OCI-LY7 (cell line): Measurements from ENCODE around the gene HOXD8. TPM values are rescaled to one million over a fixed set of nuclear protein-coding genes. Genes with fewer than 3 reads are reported as not detected.

Experiments used
- BruUV-seq: library from RNA; stranded (reverse); fragments of 400-500 nt; replicated peaks from 2 replicates; lab custom pipeline; 2021; lab: Mats Ljungman, UMichigan
- CTCF ChIA-PET: fragments of 300-600 bp; sonication (Branson Sonifier 250); formaldehyde crosslinking; loops from one replicate; lab custom pipeline; 2022; ENCODE audit warnings: antibody characterized with exemption; ENCODE audit not compliant: unreplicated experiment; lab: Charles Lee
- POLR2A ChIA-PET: fragments of 300-600 bp; sonication (Branson Sonifier 250); formaldehyde crosslinking; loops from one replicate; lab custom pipeline; 2022; ENCODE audit warnings: antibody characterized with exemption; lab: Charles Lee
- DNase-seq: peaks from one replicate; pipeline ENCODE4 v3.0.0-alpha.2; 2015; ENCODE audit warnings: low spot score
- H2AFZ ChIP-seq: fragments of 200-600 bp; sonication (generic), shearing (Covaris generic); 2 replicates; pipeline ENCODE4 v1.6.1; 2014; ENCODE audit warnings: mild to moderate bottlenecking, antibody characterized with exemption, low read length, moderate library complexity
- H3K27ac ChIP-seq: fragments of 200-600 bp; sonication (generic); 2 replicates; pipeline ENCODE4 v1.5.1; 2014; ENCODE audit warnings: mixed run types, low read depth, mild to moderate bottlenecking, moderate library complexity, low read length, inconsistent platforms; ENCODE audit not compliant: poor library complexity, severe bottlenecking
- H3K36me3 ChIP-seq: fragments of 200-600 bp; sonication (generic); 2 replicates; pipeline ENCODE4 v1.6.1; 2014; ENCODE audit warnings: mild to moderate bottlenecking, antibody characterized with exemption, low read length, moderate library complexity, mixed read lengths; ENCODE audit not compliant: insufficient read depth
- H3K4me1 ChIP-seq: fragments of 200-600 bp; sonication (generic); 2 replicates; pipeline ENCODE4 v1.5.1; 2014; ENCODE audit warnings: mild to moderate bottlenecking, low read length; ENCODE audit not compliant: insufficient read depth, poor library complexity, severe bottlenecking
- H3K4me2 ChIP-seq: fragments of 200-600 bp; sonication (generic); 2 replicates; pipeline ENCODE4 v1.6.1; 2014; ENCODE audit warnings: mild to moderate bottlenecking, low read length
- H3K4me3 ChIP-seq: fragments of 200-600 bp; sonication (generic); 2 replicates; pipeline ENCODE4 v1.5.1; 2014; ENCODE audit warnings: mild to moderate bottlenecking, low read depth, low read length; ENCODE audit not compliant: poor library complexity, severe bottlenecking
- H3K79me2 ChIP-seq: fragments of 200-600 bp; sonication (generic); 2 replicates; pipeline ENCODE4 v1.6.1; 2016; ENCODE audit warnings: low read depth, mild to moderate bottlenecking, low read length, moderate library complexity, mixed read lengths; ENCODE audit not compliant: insufficient read depth
- H3K9me2 ChIP-seq: fragments of 200-600 bp; sonication (generic); 2 replicates; pipeline ENCODE4 v1.6.1; 2016; ENCODE audit warnings: mild to moderate bottlenecking, low read length, mixed read lengths; ENCODE audit not compliant: insufficient read depth
- H3K9me3 ChIP-seq: fragments of 200-600 bp; sonication (generic); 2 replicates; pipeline ENCODE4 v1.6.1; 2014; ENCODE audit warnings: mild to moderate bottlenecking, mixed run types, low read length, mixed read lengths
- H4K20me1 ChIP-seq: fragments of 200-600 bp; sonication (generic); 2 replicates; pipeline ENCODE4 v1.6.1; 2014; ENCODE audit warnings: mild to moderate bottlenecking, antibody characterized with exemption, low read length, moderate library complexity, mixed read lengths; ENCODE audit not compliant: insufficient read depth
- CTCF ChIP-seq: fragments of 200-600 bp; sonication (generic); conservative IDR thresholded peaks from 2 replicates; pipeline ENCODE4 v1.5.1; 2014; ENCODE audit warnings: mild to moderate bottlenecking, antibody characterized with exemption, low read length, moderate library complexity, mixed read lengths
- EZH2phosphoT487 ChIP-seq: fragments of 200-600 bp; sonication (generic); IDR thresholded peaks from 2 replicates; pipeline ENCODE4 v1.6.1; 2018; ENCODE audit warnings: low read depth, borderline replicate concordance, mild to moderate bottlenecking, mixed run types, antibody characterized with exemption, low read length, moderate library complexity, mixed read lengths
- intact Hi-C: fragments of 100-400 bp; cut with micrococcal nuclease; formaldehyde crosslinking; loops from one replicate; pipeline ENCODE4 v1.10.0; 2022; ENCODE audit not compliant: unreplicated experiment
- total RNA-seq, 2 experiments: library from RNA; depleted of rRNA in 1 of 2; stranded (reverse); fragments of >200 nt in 1 of 2; shearing (Covaris generic) in 1 of 2; gene quantifications; 2 replicates each; pipeline ENCODE4 v1.2.3, GENCODE V29; 2014 to 2022

The HOXD8 gene
- total RNA-seq, 2 experiments from 2014 or later, result not detected

GRCh38 chr2:176130147-176130956, 847 bp downstream of the HOXD8 start:
- Histone ChIP-seq H4K20me1 (no peaks in the 10 kb centered on the region), H3K4me3 (no peak overlapping the region), H3K4me2 (no peak overlapping the region), H2AFZ (no peak overlapping the region), H3K9me2 (no peaks in the 10 kb centered on the region), H3K27ac (no peak overlapping the region), H3K79me2 (no peaks in the 10 kb centered on the region), H3K9me3 (no peaks in the 10 kb centered on the region), H3K36me3 (no peaks in the 10 kb centered on the region), H3K4me1 (no peaks in the 10 kb centered on the region)
- POLR2A ChIA-PET, result no interaction called here
- CTCF ChIA-PET, result no interaction called here
- no TSS peak for BruUV-seq
- TF ChIP-seq CTCF (no peak), EZH2phosphoT487 (no peak; the same call in 1 of the 2 replicates)
- DNase-seq, result no peak
- intact Hi-C loops, result no loop called here

- no peaks in the 10 kb centered on the region for H3K4me1 ChIP-seq
- no peak overlapping the region for H3K4me3 ChIP-seq
- no peaks in the 10 kb centered on the region for H3K36me3 ChIP-seq
- no peaks in the 10 kb centered on the region for H3K9me2 ChIP-seq
- H3K4me2 ChIP-seq, result no peak overlapping the region
- H3K79me2 ChIP-seq, result no peaks in the 10 kb centered on the region
- H2AFZ ChIP-seq, result no peak overlapping the region
- no peaks in the 10 kb centered on the region for H4K20me1 ChIP-seq
- CTCF ChIA-PET, result no interaction called here
- no peak overlapping the region for H3K27ac ChIP-seq
- no peaks in the 10 kb centered on the region for H3K9me3 ChIP-seq
- intact Hi-C loops, result no loop called here
- BruUV-seq, result no TSS peak
- no peak for DNase-seq
- no peak; the same call in 1 of the 2 replicates for TF ChIP-seq EZH2phosphoT487
- no peak for TF ChIP-seq CTCF
- POLR2A ChIA-PET, result interaction anchor here (0.6 to 1.0 kb wide), 4 partner anchors 165 to 1376 kb away, joined by 3 to 5 read pairs (median 4); no protein-coding TSS in a partner anchor
Observed at GRCh38 chr2:176130957-176131847, 1.7 kb downstream of the HOXD8 start.
